GM12878 (cell line): ENCODE results near the gene CDKN2B. TPM values are rescaled to one million over a fixed set of nuclear protein-coding genes. Genes with fewer than 3 reads are reported as not detected.

ENCODE experiments used
- ATAC-seq: fragments of 200-7000 bp; cut with Tn5 transposase; 3 replicates; pipeline ENCODE4 v1.9.1; 2020; ENCODE audit warnings: mild to moderate bottlenecking, moderate library complexity
- BruUV-seq: library from RNA; stranded (reverse); fragments of 400-500 nt; replicated peaks from 2 replicates; lab custom pipeline; 2021; lab: Mats Ljungman, UMichigan
- CTCF ChIA-PET: fragments of 300-600 bp; sonication (Branson Sonifier 250); formaldehyde crosslinking; extraction: SDS; loops from one replicate; lab custom pipeline; 2021; ENCODE audit warnings: inconsistent platforms; lab: Yijun Ruan, JAX
- POLR2A ChIA-PET: fragments of 350-600 bp; formaldehyde crosslinking; extraction: SDS; loops from one replicate; lab custom pipeline; 2021; ENCODE audit warnings: inconsistent platforms; lab: Charles Lee
- RAD21 ChIA-PET: fragments of 300-600 bp; sonication (Branson Sonifier 250); formaldehyde crosslinking; loops from one replicate; lab custom pipeline; 2023; ENCODE audit warnings: antibody characterized with exemption; ENCODE audit not compliant: unreplicated experiment; lab: Charles Lee
- SMC1A ChIA-PET: fragments of 300-600 bp; sonication (Branson Sonifier 250); formaldehyde crosslinking; loops from one replicate; lab custom pipeline; 2023; ENCODE audit not compliant: unreplicated experiment, uncharacterized antibody; lab: Charles Lee
- DNase-seq: peaks from one replicate; pipeline ENCODE4 v3.0.0-alpha.2; 2011; ENCODE audit warnings: low read depth, low spot score
- FAIRE-seq: peaks from 3 replicates; lab custom pipeline; 2011; peaks lifted over from hg19 to GRCh38; lab: Jason Lieb, UNC
- H2AFZ ChIP-seq: 2 replicates; pipeline ENCODE4 v1.6.0; 2011; ENCODE audit warnings: low read depth, low read length, control low read depth; ENCODE audit not compliant: control insufficient read depth
- H3K27ac ChIP-seq: 2 replicates; pipeline ENCODE4 v1.5.1; 2011; ENCODE audit warnings: control low read depth; ENCODE audit not compliant: control insufficient read depth, insufficient read depth
- H3K27me3 ChIP-seq, 2 experiments: replicated peaks in 1 of 2; 2 replicates each; pipeline versions ENCODE4 v1.6.0 to v1.6.1; 2011; ENCODE audit warnings: low read length in 1 of 2; ENCODE audit not compliant: control insufficient read depth in 2 of 2, insufficient read depth in 2 of 2
- H3K36me3 ChIP-seq, 2 experiments: 2 replicates each; pipeline ENCODE4 v1.5.1; 2011; ENCODE audit warnings: low read length in 1 of 2; ENCODE audit not compliant: control insufficient read depth in 2 of 2, insufficient read depth in 2 of 2
- H3K4me1 ChIP-seq: 2 replicates; pipeline ENCODE4 v1.6.1; 2011; ENCODE audit warnings: mild to moderate bottlenecking, low read length, moderate library complexity, mixed read lengths; ENCODE audit not compliant: control insufficient read depth, insufficient read depth
- H3K4me2 ChIP-seq: 2 replicates; pipeline ENCODE4 v1.6.0; 2011; ENCODE audit warnings: control low read depth; ENCODE audit not compliant: control insufficient read depth, insufficient read depth
- H3K4me3 ChIP-seq: fragments of 200-600 bp; sonication (generic); 2 replicates; pipeline ENCODE4 v1.5.1; 2016
- H3K79me2 ChIP-seq: 2 replicates; pipeline ENCODE4 v1.6.0; 2011; ENCODE audit warnings: low read length; ENCODE audit not compliant: control insufficient read depth, insufficient read depth
- H3K9ac ChIP-seq: 2 replicates; pipeline ENCODE4 v1.8.0; 2011; ENCODE audit warnings: low read length, control low read depth, mixed read lengths; ENCODE audit not compliant: control insufficient read depth, insufficient read depth
- H3K9me3 ChIP-seq: replicated peaks from 3 replicates; pipeline ENCODE4 v1.5.1; 2011; ENCODE audit warnings: mild to moderate bottlenecking, low read length; ENCODE audit not compliant: control insufficient read depth, insufficient read depth
- H4K20me1 ChIP-seq: 2 replicates; pipeline ENCODE4 v1.6.0; 2011; ENCODE audit not compliant: control insufficient read depth, insufficient read depth
- CBFB ChIP-seq: IDR thresholded peaks from 2 replicates; pipeline ENCODE4 v1.6.1; 2016; ENCODE audit warnings: antibody characterized with exemption, low read depth
- CBX3 ChIP-seq: fragments of 200-600 bp; sonication (generic); IDR thresholded peaks from 2 replicates; pipeline ENCODE4 v1.6.1; 2016; ENCODE audit warnings: low read depth, borderline replicate concordance
- CHD1 ChIP-seq: IDR thresholded peaks from 2 replicates; pipeline ENCODE4 v1.6.1; 2012; ENCODE audit warnings: low read depth, low read length, improper control_type of control experiment
- CHD2 ChIP-seq: IDR thresholded peaks from 2 replicates; pipeline ENCODE4 v1.6.1; 2011; ENCODE audit warnings: low read depth, low read length, improper control_type of control experiment, borderline replicate concordance
- CHD4 ChIP-seq: fragments of 200-600 bp; sonication (generic); IDR thresholded peaks from 2 replicates; pipeline ENCODE4 v1.6.1; 2016; ENCODE audit warnings: mild to moderate bottlenecking
- GABPA ChIP-seq: IDR thresholded peaks from 2 replicates; pipeline ENCODE4 v1.6.1; 2014; ENCODE audit warnings: antibody characterized with exemption, low read depth, mild to moderate bottlenecking, inconsistent platforms
- HDAC2 ChIP-seq: fragments of 200-600 bp; sonication (generic); IDR thresholded peaks from 2 replicates; pipeline ENCODE4 v1.6.1; 2017
- IKZF2 ChIP-seq, 2 experiments: fragments of 450-650 bp; IDR thresholded peaks; 2 replicates each; pipeline ENCODE4 v1.6.1; 2017; ENCODE audit warnings: mild to moderate bottlenecking in 2 of 2, moderate library complexity in 2 of 2
- PAX8 ChIP-seq: fragments of 450-650 bp; IDR thresholded peaks from 2 replicates; pipeline ENCODE4 v1.6.1; 2017; ENCODE audit warnings: mild to moderate bottlenecking, moderate library complexity
- SKIL ChIP-seq: fragments of 450-650 bp; IDR thresholded peaks from 2 replicates; pipeline ENCODE4 v1.6.1; 2017; ENCODE audit warnings: mild to moderate bottlenecking, low read depth, inconsistent platforms; ENCODE audit not compliant: poor library complexity, severe bottlenecking
- TBL1XR1 ChIP-seq: IDR thresholded peaks from 2 replicates; pipeline ENCODE4 v1.6.1; 2012; ENCODE audit warnings: low read depth, low read length, improper control_type of control experiment
- USF1 ChIP-seq: IDR thresholded peaks from 2 replicates; pipeline ENCODE4 v1.6.1; 2011; ENCODE audit warnings: borderline replicate concordance, low read depth, mild to moderate bottlenecking, moderate library complexity, mixed read lengths, low read length; ENCODE audit not compliant: insufficient read depth; ENCODE audit errors: extremely low read length
- YBX1 ChIP-seq: fragments of 450-650 bp; IDR thresholded peaks from 2 replicates; pipeline ENCODE4 v1.6.1; 2016; ENCODE audit warnings: antibody characterized with exemption
- ZNF217 ChIP-seq: fragments of 450-650 bp; IDR thresholded peaks from 2 replicates; pipeline ENCODE4 v1.6.1; 2017; ENCODE audit warnings: antibody characterized with exemption, mild to moderate bottlenecking
- ZNF24 ChIP-seq: fragments of 450-650 bp; IDR thresholded peaks from 2 replicates; pipeline ENCODE4 v1.6.1; 2017; ENCODE audit warnings: antibody characterized with exemption, mild to moderate bottlenecking
- ZNF384 ChIP-seq: IDR thresholded peaks from 2 replicates; pipeline ENCODE4 v1.6.1; 2012; ENCODE audit warnings: low read depth, mild to moderate bottlenecking, low read length, improper control_type of control experiment, borderline replicate concordance
- ZNF687 ChIP-seq: fragments of 450-650 bp; IDR thresholded peaks from 2 replicates; pipeline ENCODE4 v1.6.1; 2017; ENCODE audit warnings: mild to moderate bottlenecking, moderate library complexity
- WGBS: methylation state at CpG from one replicate; pipeline ENCODE4 v1.1.6; 2016; ENCODE audit warnings: low lambda C conversion rate; ENCODE audit not compliant: insufficient replicate concordance, insufficient coverage; ENCODE audit errors: missing lambda C conversion rate; 5-methylcytosine and 5-hydroxymethylcytosine counted together
- in situ Hi-C: fragments of 300-500 bp; cut with MboI; formaldehyde crosslinking; loops from 9 replicates; pipeline ENCODE4 v1.14.3; 2018; ENCODE audit warnings: mixed read lengths
- intact Hi-C: fragments of 100-400 bp; cut with micrococcal nuclease; formaldehyde crosslinking; loops from one replicate; pipeline ENCODE4 v1.14.2; 2022; ENCODE audit not compliant: unreplicated experiment
- polyA plus RNA-seq, 11 experiments: library from polyadenylated mRNA; depleted of rRNA in 4 of 11; unstranded in 6 of 11; stranded (reverse) in 5 of 11; fragments of >200 nt; fragmentation: Nextera tagmentation in 4 of 11; fragmentation: Illumina TruSeq in 1 of 11; extraction: Ambion mirVana in 4 of 11; extraction: Trizol in 1 of 11; gene quantifications; 1 replicate in 1 of 11; 2 replicates in 10 of 11; pipeline versions ENCODE4 v1.2.1 to v1.2.3, GENCODE V29; 2011 to 2016; ENCODE audit warnings: inconsistent platforms in 2 of 11, missing spikeins in 2 of 11, low read depth in 1 of 11
- total RNA-seq, 4 experiments: library from RNA; depleted of rRNA in 3 of 4; stranded (reverse); fragments of >200 nt in 3 of 4; fragmentation: Illumina TruSeq in 1 of 4; extraction: Trizol in 1 of 4; gene quantifications; 2 replicates each; pipeline versions ENCODE4 v1.2.1 to v1.2.3, GENCODE V29; 2013 to 2021

CDKN2B gene
- total and polyA plus RNA-seq, 10 of the 15 experiments (the other 5 are each of a cell fraction or from before 2014, with no cell fraction given) = 0.03 to 0.47 (median 0.08) TPM; not detected in 1

GRCh38 chr9:21989440-21990189 is 19.5 kb downstream of the CDKN2B start:
- H4K20me1 ChIP-seq = no peaks in the 10 kb centered on the region
- H3K9me3 ChIP-seq = peaks cover 6% of the 10 kb centered on the region; the same call in 2 of the 3 replicates
- no peaks in the 10 kb centered on the region; the same call in 1 of the 2 replicates for H3K4me1 ChIP-seq
- H3K4me3 ChIP-seq = 0 out of 2 replicates have a peak overlapping the region, but pooled peaks have one; percentile 6
- H3K36me3 ChIP-seq = no peaks in the 10 kb centered on the region
- POLR2A ChIA-PET = no interaction called here
- H3K9ac ChIP-seq = no peak overlapping the region
- no peak overlapping the region for H3K27ac ChIP-seq
- intact Hi-C loops (loop anchor here (5.0 kb wide), 1 partner anchor 157 kb away; no protein-coding TSS in a partner anchor), in situ Hi-C loops (no loop called here)
- no TSS peak for BruUV-seq
- peak overlapping the region; percentile 57 for H3K4me2 ChIP-seq
- RAD21 ChIA-PET = no interaction called here
- DNase-seq = no peak
- no peak for FAIRE-seq
- ATAC-seq = no peak
- CTCF ChIA-PET = interaction anchor here (0.7 to 7.9 kb wide), 2 partner anchors 18 to 186 kb away, joined by 3 to 54 read pairs; partner anchors contain the start of gene CDKN2B
- no peaks in the 10 kb centered on the region for H3K27me3 ChIP-seq
- SMC1A ChIA-PET = no interaction called here
- peak overlapping the region; percentile 9; the same call in 1 of the 2 replicates for H2AFZ ChIP-seq
- TF ChIP-seq ZNF217 (no peak), CBX3 (no peak), CHD4 (no peak), TBL1XR1 (no peak), ZNF384 (no peak), CBFB (no peak), IKZF2 (IDR thresholded peaks at IDR 0.05) (no peak), HDAC2 (no peak), ZNF687 (no peak), SKIL (no peak), PAX8 (no peak), YBX1 (no peak), CHD2 (no peak), CHD1 (no peak), GABPA (no peak), ZNF24 (no peak), USF1 (no peak)
- peaks cover 34% of the 10 kb centered on the region for H3K79me2 ChIP-seq
- WGBS = 99% methylated on average over 33 of the region's 35 CpGs
